GM12865 (cell line): Measurements from ENCODE around the gene WNK2.

Experiments
- DNase-seq: peaks from one replicate; pipeline ENCODE4 v3.0.0; 2010; ENCODE audit warnings: low read depth
- H3K4me3 ChIP-seq: 2 replicates; pipeline ENCODE4 v1.5.1; 2011; ENCODE audit warnings: mild to moderate bottlenecking, low read depth, low read length, control low read depth
- TF ChIP-seq, protein P1 (sequence below): IDR thresholded peaks from 2 replicates; pipeline ENCODE4 v1.5.1; 2011; ENCODE audit warnings: low read length, control low read depth, low read depth, inconsistent platforms; ENCODE audit not compliant: insufficient read depth; ENCODE audit errors: missing control alignments

The WNK2 gene

GRCh38 chr9:93298498-93299417 is 114.8 kb downstream of the WNK2 start:
- H3K4me3 ChIP-seq: no peak overlapping the region
- DNase-seq: no peak
- TF ChIP-seq, protein P1, sequence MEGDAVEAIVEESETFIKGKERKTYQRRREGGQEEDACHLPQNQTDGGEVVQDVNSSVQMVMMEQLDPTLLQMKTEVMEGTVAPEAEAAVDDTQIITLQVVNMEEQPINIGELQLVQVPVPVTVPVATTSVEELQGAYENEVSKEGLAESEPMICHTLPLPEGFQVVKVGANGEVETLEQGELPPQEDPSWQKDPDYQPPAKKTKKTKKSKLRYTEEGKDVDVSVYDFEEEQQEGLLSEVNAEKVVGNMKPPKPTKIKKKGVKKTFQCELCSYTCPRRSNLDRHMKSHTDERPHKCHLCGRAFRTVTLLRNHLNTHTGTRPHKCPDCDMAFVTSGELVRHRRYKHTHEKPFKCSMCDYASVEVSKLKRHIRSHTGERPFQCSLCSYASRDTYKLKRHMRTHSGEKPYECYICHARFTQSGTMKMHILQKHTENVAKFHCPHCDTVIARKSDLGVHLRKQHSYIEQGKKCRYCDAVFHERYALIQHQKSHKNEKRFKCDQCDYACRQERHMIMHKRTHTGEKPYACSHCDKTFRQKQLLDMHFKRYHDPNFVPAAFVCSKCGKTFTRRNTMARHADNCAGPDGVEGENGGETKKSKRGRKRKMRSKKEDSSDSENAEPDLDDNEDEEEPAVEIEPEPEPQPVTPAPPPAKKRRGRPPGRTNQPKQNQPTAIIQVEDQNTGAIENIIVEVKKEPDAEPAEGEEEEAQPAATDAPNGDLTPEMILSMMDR: no peak

- TF ChIP-seq, protein P1: no peak
- no peak for DNase-seq
- no peak overlapping the region for H3K4me3 ChIP-seq
Measured at GRCh38 chr9:93299418-93300174, 115.7 kb downstream of the WNK2 start.

DNA sequence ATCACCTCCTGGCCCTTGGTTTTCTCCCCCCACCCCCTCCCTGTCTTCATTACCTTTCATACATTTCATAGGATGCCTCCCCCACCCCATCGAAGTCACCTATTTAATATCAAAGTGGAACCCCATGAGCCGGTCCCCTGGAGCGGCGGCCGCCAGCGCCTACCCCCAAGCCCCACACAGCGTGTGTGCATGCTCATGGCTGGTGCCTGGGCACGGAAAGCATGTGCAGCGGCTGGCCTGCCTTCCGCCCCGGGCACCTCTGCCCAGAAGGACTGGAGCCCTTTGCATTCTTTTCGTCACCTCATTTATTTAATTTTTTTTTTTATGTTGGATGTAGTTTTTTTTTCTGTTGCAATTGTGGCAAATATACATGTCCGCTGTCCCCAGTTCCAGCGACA is 116.2 kb downstream of the WNK2 start:
- TF ChIP-seq, protein P1: no peak
- H3K4me3 ChIP-seq: no peak overlapping the region
- no peak for DNase-seq

DNA sequence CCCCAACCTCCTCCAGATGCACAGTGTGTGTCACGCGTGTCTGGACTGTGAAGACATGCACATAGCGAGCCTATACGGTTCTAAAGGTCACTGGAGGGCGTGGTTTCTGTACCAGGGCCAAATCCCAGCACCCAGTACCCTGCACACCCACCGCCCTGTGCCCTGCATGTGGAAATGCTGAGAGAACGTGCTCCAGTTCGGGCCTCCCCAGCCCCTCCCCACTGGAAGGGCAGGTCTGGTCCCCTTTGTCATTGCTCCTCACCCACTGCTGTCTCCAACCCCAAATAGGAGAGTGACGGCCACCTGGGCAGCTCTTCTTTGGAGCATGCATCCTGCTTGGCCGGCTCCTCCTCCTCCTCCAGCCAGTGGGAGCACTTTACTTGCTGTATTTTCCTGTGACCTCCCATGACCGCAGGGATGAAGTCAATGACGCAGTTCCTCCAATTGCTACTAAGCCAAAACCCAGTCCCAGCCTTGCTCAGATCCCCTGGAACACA is 116.7 kb downstream of the WNK2 start:
- TF ChIP-seq, protein P1: no peak
- no peak overlapping the region for H3K4me3 ChIP-seq
- DNase-seq: no peak

GRCh38 chr9:93301291-93301811 is 117.4 kb downstream of the WNK2 start:
- no peak for DNase-seq
- no peak overlapping the region for H3K4me3 ChIP-seq
- TF ChIP-seq, protein P1: no peak

DNA sequence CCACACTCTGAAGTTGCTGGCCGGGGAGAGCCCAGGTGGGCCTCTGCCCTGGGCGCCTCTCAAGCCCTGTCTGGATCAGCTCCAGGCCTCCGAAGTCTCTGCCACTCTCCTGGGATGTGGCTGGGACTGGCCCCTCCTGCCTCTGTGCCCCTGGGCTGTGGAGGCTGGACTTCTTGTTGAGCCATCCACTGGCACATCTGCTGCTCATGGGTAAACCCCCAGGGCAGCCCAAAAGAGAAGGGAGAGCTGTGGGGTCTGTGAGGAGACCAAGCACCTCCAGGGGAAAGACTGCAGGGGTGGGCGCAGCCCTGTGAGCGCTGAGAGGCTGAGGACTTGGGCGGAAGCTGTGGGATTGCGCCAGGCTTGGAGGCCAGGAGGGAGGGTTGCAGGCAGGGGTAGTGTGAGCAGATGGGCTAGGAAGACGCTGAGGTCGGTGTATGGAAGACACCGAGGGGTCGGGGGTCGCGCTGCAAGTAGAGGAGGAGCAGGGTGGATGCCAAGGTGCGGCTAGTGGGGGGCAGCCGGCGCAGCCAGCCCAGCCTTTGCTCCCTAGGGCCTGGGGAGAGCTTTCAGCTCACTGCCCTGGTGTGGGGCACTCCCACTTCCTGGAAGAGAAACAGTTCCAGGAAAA is 118.1 kb downstream of the WNK2 start:
- TF ChIP-seq, protein P1: no peak
- no peak for DNase-seq
- H3K4me3 ChIP-seq: no peak overlapping the region
